Activated T-helper 2 cell treated with anti-CD3 and anti-CD28 coated beads, Interferon-gamma antibody, Interleukin-2, Interleukin-4, amounts not matched to agents 10 μg/mL and 5 μg/mL and 100 μg/mL, durations not matched to agents 14 hours and 24 hours and 36 hours (primary cell): ENCODE measurements around the gene STAC3. TPM values are rescaled to one million over a fixed set of nuclear protein-coding genes. Genes with fewer than 3 reads are reported as not detected.

ENCODE experiments used
- DNase-seq: peaks from one replicate; pipeline ENCODE4 v3.0.0; 2021; ENCODE audit warnings: low spot score
- H3K27ac Mint-ChIP-seq: one replicate; pipeline ENCODE4 v1.8.0; 2021; ENCODE audit warnings: mixed read lengths
- H3K27me3 Mint-ChIP-seq: one replicate; pipeline ENCODE4 v1.8.0; 2021; ENCODE audit warnings: low read depth, mixed read lengths
- H3K36me3 Mint-ChIP-seq: one replicate; pipeline ENCODE4 v1.8.0; 2021; ENCODE audit warnings: low read depth, mixed read lengths
- H3K4me1 Mint-ChIP-seq: one replicate; pipeline ENCODE4 v1.8.0; 2021; ENCODE audit warnings: low read depth, mixed read lengths
- H3K4me3 Mint-ChIP-seq: one replicate; pipeline ENCODE4 v1.8.0; 2021; ENCODE audit warnings: low read depth, mild to moderate bottlenecking, moderate library complexity, mixed read lengths
- H3K9me3 Mint-ChIP-seq: one replicate; pipeline ENCODE4 v1.8.0; 2021; ENCODE audit warnings: mixed read lengths
- intact Hi-C: fragments of 100-400 bp; cut with micrococcal nuclease; formaldehyde crosslinking; loops from one replicate; pipeline ENCODE4 v1.15.1; 2023
- total RNA-seq: library from RNA; stranded (reverse); gene quantifications from 2 replicates; pipeline ENCODE4 v1.2.3, GENCODE V29; 2022

The STAC3 gene
- total RNA-seq, 1 donor from 2014 or later: 5.6 TPM

DNA sequence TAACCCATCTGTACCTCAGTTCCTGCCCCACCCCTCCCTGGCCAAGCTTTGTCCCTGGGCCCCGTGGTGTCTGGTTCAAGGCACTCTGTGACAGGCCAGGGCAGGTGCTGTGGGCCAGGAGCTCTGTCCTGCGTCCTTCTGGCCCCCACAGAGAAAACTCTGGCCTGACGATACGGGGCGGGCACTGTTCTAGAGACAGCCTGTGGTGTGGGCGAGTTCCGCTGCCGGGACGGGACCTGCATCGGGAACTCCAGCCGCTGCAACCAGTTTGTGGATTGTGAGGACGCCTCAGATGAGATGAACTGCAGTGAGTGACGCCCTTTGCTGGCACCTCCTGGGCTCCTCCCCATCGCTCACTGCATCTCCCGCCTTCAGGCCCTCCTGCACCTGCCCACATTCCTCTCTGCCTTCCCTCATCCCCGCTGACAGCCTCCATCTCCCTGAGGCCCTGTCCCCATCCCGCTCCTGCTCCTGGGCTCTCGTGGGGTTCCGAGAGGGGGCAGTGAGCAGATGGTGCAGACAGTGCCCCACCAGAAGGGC is 57.2 kb downstream of the STAC3 start:
- Mint-ChIP-seq H3K36me3 (no peaks in the 10 kb centered on the region), H3K27me3 (no peaks in the 10 kb centered on the region), H3K27ac (no peak overlapping the region), H3K4me1 (no peaks in the 10 kb centered on the region), H3K4me3 (no peak overlapping the region), H3K9me3 (no peaks in the 10 kb centered on the region)
- no peak for DNase-seq
- intact Hi-C loops: no loop called here

Other genes with a start within 250 kb of the STAC3 start
- 10.5 and 10.6 TPM in 2 replicates for gene ZBTB39, start 244.6 kb downstream of the STAC3 start, total RNA-seq
- gene TAC3, start 234.7 kb downstream of the STAC3 start, total RNA-seq: not detected in 2 replicates
- 2.4 and 4.2 TPM in 2 replicates for gene MYO1A, start 201.1 kb downstream of the STAC3 start, total RNA-seq
- gene NEMP1, start 172.4 kb downstream of the STAC3 start, total RNA-seq: 79.8 and 86.7 TPM in 2 replicates
- gene NAB2, start 162.1 kb downstream of the STAC3 start, total RNA-seq: 72.8 and 74.7 TPM in 2 replicates
- gene STAT6, start 139.8 kb downstream of the STAC3 start, total RNA-seq: 333 and 341 TPM in 2 replicates
- gene LRP1, start 122.7 kb downstream of the STAC3 start, total RNA-seq: 1.8 and 2.1 TPM in 2 replicates
- gene LRP1-AS, start 103.6 kb downstream of the STAC3 start, total RNA-seq: not detected in 2 replicates
- 0.82 and 0.90 TPM in 2 replicates for gene NXPH4, start 34.4 kb downstream of the STAC3 start, total RNA-seq
- gene SHMT2, start 21.5 kb downstream of the STAC3 start, total RNA-seq: 295 and 307 TPM in 2 replicates
- 44.9 and 46.9 TPM in 2 replicates for gene R3HDM2, start 179.9 kb upstream of the STAC3 start, total RNA-seq
- gene INHBC, start 183.6 kb upstream of the STAC3 start, total RNA-seq: 0.14 TPM in 2 replicates
- gene INHBE, start 204.1 kb upstream of the STAC3 start, total RNA-seq: 0.25 and 0.39 TPM in 2 replicates
- gene GLI1, start 208.6 kb upstream of the STAC3 start, total RNA-seq: 1.3 and 1.5 TPM in 2 replicates
- gene ARHGAP9, start 228.7 kb upstream of the STAC3 start, total RNA-seq: 105 and 106 TPM in 2 replicates
- gene MARS1, start 236.9 kb upstream of the STAC3 start, total RNA-seq: 249 and 257 TPM in 2 replicates